C4-2B (cell line): Measurements from ENCODE around the gene ACTL8.

Source experiments
- H3K27ac ChIP-seq: fragments of 450-650 bp; 2 replicates; pipeline ENCODE4 v1.5.1; 2017
- ZFX ChIP-seq: fragments of 450-650 bp; IDR thresholded peaks from 2 replicates; pipeline ENCODE4 v1.6.1; 2017
- TF ChIP-seq, protein P1 (sequence below): fragments of 450-650 bp; conservative IDR thresholded peaks from 2 replicates; pipeline ENCODE4 v1.5.1; 2017; ENCODE audit warnings: mild to moderate bottlenecking

Gene ACTL8

DNA sequence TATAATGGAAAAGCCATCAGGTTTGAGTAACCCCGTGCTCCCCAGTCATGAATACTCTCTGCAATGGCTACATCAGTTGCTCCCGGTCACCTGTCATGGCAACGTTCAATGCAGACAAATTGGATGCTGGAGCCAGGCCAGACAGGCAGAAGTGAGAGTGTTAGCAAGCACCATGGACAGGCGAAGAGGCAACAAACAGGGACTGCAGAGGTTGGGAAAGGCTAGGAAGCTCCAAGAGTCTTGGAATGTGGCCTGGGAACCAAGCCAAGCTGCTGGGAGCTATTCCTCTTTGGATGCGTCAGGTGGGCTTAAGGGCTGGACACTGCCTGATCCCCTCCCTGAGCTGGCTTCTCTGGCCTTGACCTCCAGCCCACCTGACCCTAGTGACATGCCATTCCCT is 102.9 kb downstream of the ACTL8 start:
- TF ChIP-seq ZFX, result no peak
- TF ChIP-seq, protein P1, sequence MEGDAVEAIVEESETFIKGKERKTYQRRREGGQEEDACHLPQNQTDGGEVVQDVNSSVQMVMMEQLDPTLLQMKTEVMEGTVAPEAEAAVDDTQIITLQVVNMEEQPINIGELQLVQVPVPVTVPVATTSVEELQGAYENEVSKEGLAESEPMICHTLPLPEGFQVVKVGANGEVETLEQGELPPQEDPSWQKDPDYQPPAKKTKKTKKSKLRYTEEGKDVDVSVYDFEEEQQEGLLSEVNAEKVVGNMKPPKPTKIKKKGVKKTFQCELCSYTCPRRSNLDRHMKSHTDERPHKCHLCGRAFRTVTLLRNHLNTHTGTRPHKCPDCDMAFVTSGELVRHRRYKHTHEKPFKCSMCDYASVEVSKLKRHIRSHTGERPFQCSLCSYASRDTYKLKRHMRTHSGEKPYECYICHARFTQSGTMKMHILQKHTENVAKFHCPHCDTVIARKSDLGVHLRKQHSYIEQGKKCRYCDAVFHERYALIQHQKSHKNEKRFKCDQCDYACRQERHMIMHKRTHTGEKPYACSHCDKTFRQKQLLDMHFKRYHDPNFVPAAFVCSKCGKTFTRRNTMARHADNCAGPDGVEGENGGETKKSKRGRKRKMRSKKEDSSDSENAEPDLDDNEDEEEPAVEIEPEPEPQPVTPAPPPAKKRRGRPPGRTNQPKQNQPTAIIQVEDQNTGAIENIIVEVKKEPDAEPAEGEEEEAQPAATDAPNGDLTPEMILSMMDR, result no peak
- H3K27ac ChIP-seq, result no peak overlapping the region

DNA sequence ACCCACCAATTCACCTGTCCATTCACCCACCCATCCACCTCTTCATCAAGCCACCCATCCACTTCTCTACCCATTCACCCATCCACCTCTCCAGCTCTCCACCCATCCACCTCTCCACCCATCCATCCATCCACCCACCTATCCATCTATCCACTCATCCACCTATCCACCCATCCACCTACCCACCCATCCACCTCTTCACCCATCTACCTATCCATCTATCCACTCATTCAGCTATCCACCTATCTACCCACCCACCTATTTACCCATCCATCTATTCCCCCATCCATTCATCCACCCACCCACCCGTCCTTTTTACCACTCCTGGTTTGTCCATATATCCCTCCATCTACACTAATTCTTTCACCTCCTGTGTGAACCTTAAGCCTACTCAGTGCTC is 105.7 kb downstream of the ACTL8 start:
- no peak overlapping the region for H3K27ac ChIP-seq
- TF ChIP-seq, protein P1, result no peak
- no peak for TF ChIP-seq ZFX

DNA sequence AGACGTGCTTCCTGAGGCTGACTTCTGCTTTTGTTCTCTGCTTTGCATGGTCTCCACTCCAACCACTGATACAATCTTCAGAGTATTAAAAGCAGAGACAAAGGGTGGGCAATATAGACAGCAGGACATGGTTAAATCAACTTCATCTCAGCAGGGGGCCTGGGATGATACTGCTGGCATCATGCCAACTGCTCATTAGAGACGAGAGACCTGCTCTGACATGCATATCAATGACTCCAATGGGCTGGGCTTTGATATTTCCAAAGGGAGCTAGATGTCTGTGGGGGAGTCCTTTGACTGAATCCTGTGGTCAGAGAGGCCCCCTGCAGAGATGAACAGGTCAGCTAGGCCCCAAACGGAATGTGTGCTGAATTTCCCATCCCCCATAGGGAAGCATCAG is 106.6 kb downstream of the ACTL8 start:
- no peak overlapping the region for H3K27ac ChIP-seq
- TF ChIP-seq ZFX, result no peak
- TF ChIP-seq, protein P1, result no peak

DNA sequence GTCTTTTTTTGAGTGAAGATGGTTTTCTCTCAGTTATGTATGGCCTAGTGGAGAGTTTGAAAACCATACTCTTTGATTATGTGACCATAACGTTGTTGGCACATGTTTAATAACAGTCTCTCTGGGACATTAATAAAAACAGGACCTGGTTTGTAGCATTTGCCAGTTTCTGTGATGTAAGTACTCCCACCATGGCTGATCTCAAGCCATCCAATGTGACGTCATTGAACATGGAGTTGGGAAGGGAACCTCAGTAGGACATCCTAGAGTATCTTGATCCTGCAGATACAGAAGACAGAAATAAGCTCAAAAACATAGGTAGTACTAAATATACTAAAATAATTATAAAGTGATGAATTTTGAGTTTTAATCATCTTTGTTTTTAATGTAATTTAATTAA is 107.0 kb downstream of the ACTL8 start:
- TF ChIP-seq ZFX, result no peak
- TF ChIP-seq, protein P1, result no peak

DNA sequence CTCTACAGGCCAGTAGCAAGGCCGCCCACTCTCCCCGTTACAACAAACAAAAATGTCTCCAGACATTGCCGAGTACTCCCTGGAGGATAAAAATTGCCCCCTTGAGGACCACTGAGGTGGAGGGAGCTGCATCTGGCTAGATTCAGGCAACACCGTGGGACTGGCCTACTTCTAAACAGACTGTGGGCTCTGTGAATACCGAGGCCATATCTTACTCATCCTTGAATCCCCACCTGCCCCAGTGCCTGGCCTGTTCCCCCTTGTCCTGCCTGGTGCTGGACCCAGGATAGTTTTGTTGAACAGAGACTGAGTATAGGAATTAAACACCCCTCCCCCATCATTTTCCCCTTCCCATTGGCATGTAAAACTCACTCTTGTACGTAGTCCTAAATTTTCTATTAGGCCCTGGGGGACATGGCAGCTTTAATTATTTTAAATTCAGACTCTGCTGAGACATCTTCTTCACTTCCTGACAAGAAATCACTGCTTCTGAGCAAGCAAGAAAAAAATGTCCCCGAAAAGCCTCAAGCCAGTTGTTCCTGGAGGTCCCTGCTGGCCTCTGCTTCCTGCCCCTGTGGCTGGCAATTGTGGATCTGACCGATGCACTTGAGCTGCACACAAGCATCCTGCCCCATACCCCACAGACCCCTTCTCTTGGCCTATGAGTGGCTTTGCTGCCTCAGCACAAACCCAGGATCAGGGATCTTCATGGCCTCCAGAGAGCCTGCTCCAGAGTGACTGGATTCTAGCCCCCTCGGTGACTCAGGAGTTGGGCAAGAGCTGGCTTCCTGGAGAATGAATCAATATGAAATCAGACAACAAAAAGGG is 111.0 kb downstream of the ACTL8 start:
- TF ChIP-seq, protein P1, result no peak
- no peak for TF ChIP-seq ZFX
- no peak overlapping the region for H3K27ac ChIP-seq

More for the DNA sequence above, 107.0 kb downstream of the ACTL8 start:
- H3K27ac ChIP-seq, result no peak overlapping the region

DNA sequence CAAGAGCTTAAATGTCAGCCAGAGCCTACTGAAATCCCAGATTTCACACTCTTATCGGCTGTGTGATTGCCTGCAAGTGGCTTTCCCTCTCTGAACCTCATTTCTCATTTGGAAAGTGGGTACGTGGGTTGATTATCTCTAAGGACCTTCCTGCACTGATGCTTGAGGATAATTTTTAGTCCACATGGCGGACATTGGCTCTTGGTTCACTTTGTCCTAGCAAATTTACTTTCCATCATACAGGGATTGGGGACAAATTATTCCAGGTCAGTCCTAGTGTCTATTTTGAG is 111.6 kb downstream of the ACTL8 start:
- TF ChIP-seq ZFX, result no peak
- TF ChIP-seq, protein P1, result no peak
- H3K27ac ChIP-seq, result no peak overlapping the region

DNA sequence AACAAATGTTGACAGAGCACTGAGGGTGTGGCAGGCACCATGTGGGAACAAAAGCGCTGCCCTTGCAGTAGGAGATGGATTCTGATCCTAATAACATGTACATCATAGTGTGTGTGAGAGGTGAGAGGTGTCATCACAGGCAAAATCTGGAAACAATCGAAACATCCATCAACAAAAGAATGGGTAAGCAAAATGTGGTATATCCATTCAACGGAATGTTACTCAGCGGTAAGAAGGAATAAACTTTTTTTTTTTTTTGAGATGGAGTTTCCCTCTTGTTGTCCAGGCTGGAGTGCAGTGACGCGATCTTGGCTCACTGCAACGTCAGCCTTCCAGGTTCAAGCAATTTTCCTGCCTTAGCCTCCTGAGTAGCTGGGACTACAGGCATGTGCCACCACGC is 112.3 kb downstream of the ACTL8 start:
- H3K27ac ChIP-seq, result no peak overlapping the region

More for the DNA sequence above, 112.3 kb downstream of the ACTL8 start:
- no peak for TF ChIP-seq ZFX
- TF ChIP-seq, protein P1, result no peak
